Memory B cell (primary cell): ENCODE data around the gene TSPAN10.
A peak's percentile ranks its signal among the peaks of the same experiment; 100 is the strongest.

Experiments used
- ATAC-seq: fragments of 150-1000 bp; cut with Tn5 transposase; 2 replicates; pipeline ENCODE4 v1.10.0; 2021; ENCODE audit warnings: low read depth, mild to moderate bottlenecking, moderate library complexity
- DNase-seq, 2 donors: peaks; one replicate each; pipeline ENCODE4 v3.0.0; 2022; ENCODE audit warnings: low spot score in 2 of 2
- H3K27ac Mint-ChIP-seq: one replicate; pipeline ENCODE4 v1.8.0; 2022; ENCODE audit warnings: mild to moderate bottlenecking, moderate library complexity, mixed read lengths
- H3K27me3 Mint-ChIP-seq: one replicate; pipeline ENCODE4 v1.8.0; 2022; ENCODE audit warnings: mixed read lengths
- H3K36me3 Mint-ChIP-seq: one replicate; pipeline ENCODE4 v1.8.0; 2022; ENCODE audit warnings: mild to moderate bottlenecking, mixed read lengths
- H3K4me1 Mint-ChIP-seq: one replicate; pipeline ENCODE4 v1.8.0; 2022; ENCODE audit warnings: mixed read lengths
- H3K4me3 Mint-ChIP-seq: one replicate; pipeline ENCODE4 v1.8.0; 2022; ENCODE audit warnings: mild to moderate bottlenecking, moderate library complexity, mixed read lengths
- H3K9me3 Mint-ChIP-seq: one replicate; pipeline ENCODE4 v1.8.0; 2022; ENCODE audit warnings: mixed read lengths

Gene TSPAN10

DNA sequence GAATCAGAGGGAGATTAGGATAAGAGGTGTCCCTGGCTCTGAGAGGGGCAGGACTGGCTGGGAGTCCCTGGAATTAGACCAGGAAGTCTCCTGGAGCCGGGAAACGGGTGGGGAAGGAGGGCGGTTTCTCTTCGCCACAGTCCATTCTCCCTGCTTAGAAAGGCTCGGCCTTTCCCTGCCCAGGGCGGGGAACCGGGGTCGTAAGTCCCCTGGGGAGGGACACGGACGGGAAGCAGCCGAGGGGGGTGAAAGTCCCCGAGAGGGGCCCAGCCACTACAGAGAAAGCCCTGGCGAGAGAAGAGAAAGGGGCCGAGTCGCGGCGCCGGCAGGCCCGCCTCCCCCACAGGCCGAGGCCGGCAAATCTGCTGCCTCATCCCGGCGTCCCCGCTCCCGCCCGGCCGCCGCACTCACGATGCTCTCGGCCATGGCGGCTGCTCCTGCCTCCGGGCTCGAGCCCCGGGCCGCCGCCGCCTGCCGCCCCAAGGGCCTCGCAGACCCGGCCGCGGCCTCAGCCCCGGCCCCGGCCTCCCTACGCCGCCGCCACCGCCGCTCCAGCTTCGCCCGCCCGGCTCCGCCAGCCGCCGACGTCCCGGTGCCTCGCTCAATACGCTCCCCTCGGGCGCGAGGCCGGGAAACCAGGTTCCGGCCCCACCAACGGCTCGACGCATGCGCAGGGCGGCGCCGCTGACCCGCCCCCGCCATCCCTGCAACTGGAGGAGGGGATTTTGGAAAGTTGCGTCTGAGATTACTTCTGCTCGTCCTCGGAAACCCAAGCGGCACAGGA, at the start of gene TSPAN10, which contains the start of gene NPLOC4:
Gene TSPAN10 (plus strand): TSS at position 692 of the 784 bp plus-strand sequence. CDS start 5,217 bp downstream, outside the sequence.
Gene NPLOC4 (minus strand): TSS at position 608 of the 784 bp plus-strand sequence. CDS start 182 bp downstream, at position 426.
- no peaks in the 10 kb centered on the region for H3K9me3 Mint-ChIP-seq
- no peaks in the 10 kb centered on the region for H3K27me3 Mint-ChIP-seq
- peak; percentile 85 to 90 for DNase-seq
- peaks cover 12% of the 10 kb centered on the region for H3K4me1 Mint-ChIP-seq
- H3K27ac Mint-ChIP-seq: peak within 1 kb of the TSS; percentile 81
- H3K4me3 Mint-ChIP-seq: peak within 1 kb of the TSS; percentile 97
- H3K36me3 Mint-ChIP-seq: peaks cover 2% of the 10 kb centered on the region
- ATAC-seq: peak; percentile 91

DNA sequence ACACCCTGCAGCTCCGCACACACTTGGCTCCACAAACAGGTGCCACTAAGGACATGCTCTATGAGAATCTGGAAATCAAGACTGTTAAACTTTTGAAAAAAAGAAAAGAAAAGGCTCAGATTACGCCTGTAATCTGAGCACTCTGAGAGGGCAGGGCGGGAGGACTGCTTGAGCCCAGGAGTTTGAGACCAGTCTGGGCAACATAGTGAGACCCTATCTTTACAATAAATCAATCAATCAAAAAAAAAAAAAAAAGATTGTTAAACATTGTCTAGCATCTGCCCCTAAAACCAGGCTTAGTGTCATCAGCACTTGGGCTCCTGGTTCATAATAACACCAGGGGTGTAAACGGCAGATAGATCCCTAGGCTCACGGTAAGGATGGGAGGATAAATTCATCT, 47.4 kb upstream of the TSPAN10 start:
- Mint-ChIP-seq H3K9me3 (no peaks in the 10 kb centered on the region), H3K27ac (peak overlapping the region; percentile 68), H3K27me3 (no peaks in the 10 kb centered on the region), H3K4me3 (no peak overlapping the region), H3K36me3 (peaks cover 21% of the 10 kb centered on the region), H3K4me1 (no peaks in the 10 kb centered on the region)
- no peak for ATAC-seq
- DNase-seq: no peak

DNA sequence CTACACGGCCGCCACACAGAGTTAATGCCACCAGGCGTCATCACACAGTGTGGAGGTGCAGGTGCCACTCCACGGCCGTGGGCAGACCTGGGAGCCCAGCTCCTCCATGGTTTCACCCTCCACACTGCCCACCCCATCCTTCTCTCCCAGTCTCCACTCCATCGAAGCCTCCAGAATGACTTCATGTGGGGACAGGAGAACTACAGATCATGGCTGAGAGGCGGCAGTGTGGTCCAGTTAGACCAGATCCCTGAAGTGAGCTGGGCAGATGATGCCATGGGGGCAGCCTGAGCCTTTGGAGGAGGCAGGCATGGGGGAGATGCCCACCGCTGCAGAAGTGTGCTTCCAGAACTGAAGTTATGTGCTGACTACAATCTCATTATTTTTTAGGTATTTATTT, 46.9 kb upstream of the TSPAN10 start:
- DNase-seq: no peak
- Mint-ChIP-seq H3K4me1 (no peaks in the 10 kb centered on the region), H3K27me3 (no peaks in the 10 kb centered on the region), H3K9me3 (no peaks in the 10 kb centered on the region), H3K36me3 (peaks cover 21% of the 10 kb centered on the region), H3K27ac (peak overlapping the region; percentile 68), H3K4me3 (no peak overlapping the region)
- no peak for ATAC-seq

DNA sequence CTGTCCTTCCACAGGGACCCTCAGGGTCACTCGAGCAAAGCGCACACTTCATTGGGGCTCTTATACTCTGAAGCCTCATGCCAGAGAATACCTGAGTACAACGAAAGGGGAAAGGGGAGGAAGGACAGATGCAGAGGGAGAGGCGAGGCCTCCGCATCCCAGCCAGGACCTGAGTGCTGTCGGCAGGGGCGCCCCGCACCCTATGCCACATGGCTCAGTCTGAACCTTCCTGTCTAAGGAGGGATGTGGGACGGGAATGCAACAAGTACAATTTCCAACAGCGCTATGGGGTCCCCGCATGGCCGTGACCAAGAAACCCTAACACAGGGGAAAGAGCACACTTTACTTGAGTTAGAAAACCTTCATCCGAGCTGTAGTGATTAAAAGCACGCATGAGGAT, 45.0 kb upstream of the TSPAN10 start:
- H3K4me3 Mint-ChIP-seq: no peak overlapping the region
- no peaks in the 10 kb centered on the region for H3K4me1 Mint-ChIP-seq
- DNase-seq: no peak
- no peak for ATAC-seq
- H3K9me3 Mint-ChIP-seq: no peaks in the 10 kb centered on the region
- peaks cover 15% of the 10 kb centered on the region for H3K36me3 Mint-ChIP-seq
- no peak overlapping the region for H3K27ac Mint-ChIP-seq
- H3K27me3 Mint-ChIP-seq: no peaks in the 10 kb centered on the region

DNA sequence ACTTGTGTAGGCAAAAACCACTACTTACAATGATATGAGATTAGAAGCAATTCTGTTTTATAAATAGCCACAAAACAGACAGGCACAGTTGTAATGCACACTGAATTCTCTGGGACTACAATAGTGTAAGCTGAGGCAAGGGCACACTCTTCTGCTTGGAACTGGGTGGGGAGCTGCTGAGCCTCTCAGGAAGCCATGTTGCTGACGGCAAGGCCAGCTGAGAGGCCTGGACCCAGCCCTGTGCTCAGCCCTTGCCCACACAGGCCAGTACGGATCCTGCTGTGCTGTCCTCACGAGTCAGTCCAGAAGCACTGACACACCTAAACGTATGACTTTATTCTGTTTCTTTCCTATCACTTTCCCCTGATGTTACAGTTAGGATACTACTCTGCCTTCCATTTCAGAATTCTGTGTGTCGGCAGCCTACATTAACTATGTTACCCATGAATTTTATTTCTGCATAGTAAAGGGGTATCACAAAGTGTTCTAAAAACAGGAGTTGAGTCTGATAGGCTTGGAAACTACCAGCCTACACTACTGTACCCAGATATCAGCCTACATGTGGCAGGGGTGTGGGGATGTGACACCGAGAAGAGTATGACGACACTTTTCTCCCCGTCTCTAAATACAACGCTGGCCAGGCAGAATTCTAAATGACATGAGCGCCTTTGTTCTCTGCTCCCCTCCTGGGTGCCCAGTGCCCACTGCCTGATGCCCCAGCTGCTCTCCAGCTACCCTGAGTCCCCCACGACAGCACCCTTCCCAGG, 43.7 kb upstream of the TSPAN10 start:
- no peaks in the 10 kb centered on the region for H3K27me3 Mint-ChIP-seq
- ATAC-seq: no peak
- peaks cover 3% of the 10 kb centered on the region for H3K4me1 Mint-ChIP-seq
- H3K9me3 Mint-ChIP-seq: no peaks in the 10 kb centered on the region
- no peak for DNase-seq
- H3K4me3 Mint-ChIP-seq: no peak overlapping the region
- H3K27ac Mint-ChIP-seq: peak overlapping the region; percentile 31
- H3K36me3 Mint-ChIP-seq: peaks cover 10% of the 10 kb centered on the region

DNA sequence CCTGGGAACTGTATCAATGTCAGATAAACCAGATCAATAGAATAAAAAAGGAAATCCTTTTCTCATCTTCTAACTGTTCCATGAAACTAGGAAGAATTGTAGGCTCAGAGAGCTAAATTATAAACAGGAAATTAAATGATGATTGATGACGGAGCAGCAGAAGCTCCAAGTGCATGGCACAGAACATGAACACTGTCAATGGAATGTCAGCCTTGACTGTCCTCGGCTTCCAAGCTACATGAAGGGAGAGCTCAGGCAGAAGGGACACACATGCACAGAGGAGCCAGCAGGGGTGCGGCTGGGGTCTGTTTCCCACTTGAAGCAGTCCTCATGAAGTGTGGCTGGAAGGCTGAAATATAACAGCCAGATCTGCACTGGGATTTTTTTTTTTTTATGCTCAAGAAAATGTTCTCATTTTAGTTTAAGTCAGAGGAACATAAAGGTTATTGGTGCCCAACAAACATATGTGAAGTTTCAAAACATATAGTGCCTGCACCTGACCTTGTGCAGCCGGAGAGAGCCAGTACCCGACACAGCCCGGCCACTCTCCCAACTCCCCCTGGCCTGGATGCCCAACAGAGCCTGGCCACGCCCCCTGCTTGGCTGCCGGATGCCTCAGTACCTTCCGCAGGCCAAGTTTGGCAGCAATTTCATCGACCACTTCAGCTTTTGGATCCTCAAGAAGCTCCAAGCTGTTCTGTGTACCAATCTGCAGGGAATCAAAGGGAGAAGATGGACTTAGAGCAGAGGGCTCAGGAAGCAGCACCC, 37.1 kb upstream of the TSPAN10 start:
- ATAC-seq (no peak), DNase-seq (no peak)
- peaks cover 13% of the 10 kb centered on the region for H3K36me3 Mint-ChIP-seq
- no peak overlapping the region for H3K27ac Mint-ChIP-seq
- no peak overlapping the region for H3K4me3 Mint-ChIP-seq
- no peaks in the 10 kb centered on the region for H3K27me3 Mint-ChIP-seq
- no peaks in the 10 kb centered on the region for H3K9me3 Mint-ChIP-seq
- H3K4me1 Mint-ChIP-seq: peaks cover 15% of the 10 kb centered on the region

DNA sequence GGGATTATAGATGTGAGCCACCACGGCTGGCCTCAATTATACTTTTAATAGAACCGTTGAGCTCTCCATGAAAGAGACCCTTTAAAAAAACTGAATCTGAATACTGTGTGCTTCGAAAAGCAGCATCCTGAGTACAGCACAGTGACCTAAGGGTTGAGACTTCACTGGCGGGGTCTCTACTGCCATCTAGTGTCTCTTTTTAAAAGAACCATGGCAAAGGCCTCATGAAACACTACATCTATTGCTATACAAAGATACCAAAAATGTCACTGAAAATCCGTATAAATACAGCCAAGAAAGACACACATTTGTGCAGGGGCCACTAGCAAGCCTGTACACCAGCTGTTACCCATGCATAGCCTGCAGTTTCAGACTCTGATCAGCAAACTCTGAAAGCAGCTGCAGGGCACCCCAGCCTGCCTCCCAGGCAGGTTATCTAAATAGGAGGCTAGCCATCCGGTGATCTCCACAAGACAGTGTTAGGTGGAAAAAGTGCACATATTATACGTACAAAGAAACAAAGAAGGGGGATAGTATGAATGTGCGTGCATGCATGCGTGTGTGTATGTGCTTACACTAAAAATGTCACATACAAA, 35.4 kb upstream of the TSPAN10 start:
- ATAC-seq (peak; percentile 52), DNase-seq (peak; percentile 44 to 67)
- Mint-ChIP-seq H3K4me3 (no peak overlapping the region), H3K27me3 (no peaks in the 10 kb centered on the region), H3K4me1 (peaks cover 15% of the 10 kb centered on the region), H3K36me3 (peaks cover 18% of the 10 kb centered on the region), H3K9me3 (no peaks in the 10 kb centered on the region), H3K27ac (no peak overlapping the region)

DNA sequence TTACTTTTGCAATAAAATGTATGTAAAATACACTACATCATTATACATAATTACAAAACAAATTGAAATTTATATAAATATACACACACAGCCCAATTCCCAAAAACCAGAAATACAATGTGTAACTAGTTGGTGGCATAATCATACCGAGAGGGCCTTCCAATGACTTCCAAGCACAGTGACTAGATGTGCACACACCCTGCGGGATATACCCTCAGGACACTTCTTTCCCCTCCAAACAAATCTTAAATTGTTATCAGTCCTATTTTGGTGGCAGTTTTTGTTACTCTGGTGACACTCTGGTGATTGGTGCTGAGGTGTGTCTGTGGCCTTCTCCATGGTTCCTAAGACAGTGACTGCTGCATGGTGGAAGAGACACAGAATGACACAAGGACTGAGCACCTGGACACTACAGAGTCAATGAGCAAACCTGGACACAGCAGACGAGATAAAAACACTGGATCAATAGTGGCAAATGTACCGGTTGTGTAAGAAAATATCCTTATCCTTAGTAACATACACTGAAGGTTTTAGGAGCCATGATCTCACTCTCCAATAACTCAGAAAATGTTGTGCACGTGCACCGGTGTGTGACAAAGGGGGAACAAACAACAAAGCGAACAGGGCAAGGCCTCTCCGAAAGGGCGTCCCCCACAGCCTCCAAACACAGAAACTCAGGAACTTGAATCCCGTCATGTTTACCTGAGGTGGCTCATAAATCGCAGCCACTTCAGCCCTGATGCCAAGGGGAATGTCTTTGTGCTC, 33.0 kb upstream of the TSPAN10 start:
- Mint-ChIP-seq H3K27me3 (no peaks in the 10 kb centered on the region), H3K27ac (no peak overlapping the region), H3K36me3 (peaks cover 23% of the 10 kb centered on the region), H3K4me1 (peaks cover 8% of the 10 kb centered on the region), H3K4me3 (no peak overlapping the region), H3K9me3 (no peaks in the 10 kb centered on the region)
- DNase-seq (no peak), ATAC-seq (no peak)

DNA sequence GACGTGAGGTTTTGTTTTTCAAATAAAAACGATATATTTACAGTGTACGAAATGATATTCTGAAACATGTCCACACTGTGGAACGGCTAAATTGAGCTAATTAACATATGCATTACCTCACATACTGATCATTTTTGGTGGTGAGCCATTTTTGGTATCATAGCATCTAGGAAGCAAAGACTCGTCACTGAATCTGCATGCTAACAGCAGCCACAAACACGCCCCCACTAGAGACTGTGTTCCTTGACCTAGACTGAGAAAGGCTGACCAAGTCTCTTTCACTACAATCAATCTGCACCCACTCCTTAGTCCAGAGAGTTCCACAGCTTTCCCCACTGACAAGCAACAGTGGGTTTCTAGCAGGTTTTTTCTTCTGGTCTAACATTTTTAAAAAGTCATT, 29.6 kb upstream of the TSPAN10 start:
- H3K9me3 Mint-ChIP-seq: no peaks in the 10 kb centered on the region
- DNase-seq: no peak

DNA sequence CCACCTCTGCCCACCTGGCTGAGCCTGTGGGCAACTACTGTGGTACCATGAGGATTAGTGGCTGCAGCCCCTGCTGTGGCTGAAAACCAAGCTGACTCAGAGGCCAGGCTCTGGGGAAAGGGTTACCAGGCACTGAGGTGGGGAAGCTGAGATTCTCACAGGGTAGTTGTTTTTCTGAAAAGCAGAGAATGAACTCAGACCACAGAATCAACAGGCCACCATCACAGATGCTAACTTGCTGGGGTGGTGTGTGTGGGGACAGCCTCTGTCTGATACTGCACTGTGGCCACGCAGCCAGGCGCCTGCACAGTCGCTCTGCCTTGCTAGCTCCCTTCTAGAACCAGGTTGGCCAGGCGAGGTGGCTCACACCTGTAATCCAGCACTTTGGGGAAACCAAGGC, 28.9 kb upstream of the TSPAN10 start:
- H3K4me3 Mint-ChIP-seq: no peak overlapping the region
- DNase-seq (no peak), ATAC-seq (no peak)
- H3K9me3 Mint-ChIP-seq: no peaks in the 10 kb centered on the region
- H3K27ac Mint-ChIP-seq: no peak overlapping the region
- H3K27me3 Mint-ChIP-seq: no peaks in the 10 kb centered on the region
- H3K36me3 Mint-ChIP-seq: peaks cover 25% of the 10 kb centered on the region
- H3K4me1 Mint-ChIP-seq: peaks cover 4% of the 10 kb centered on the region

More for the DNA sequence above, 29.6 kb upstream of the TSPAN10 start:
- Mint-ChIP-seq H3K4me3 (no peak overlapping the region), H3K4me1 (peaks cover 4% of the 10 kb centered on the region), H3K27me3 (no peaks in the 10 kb centered on the region), H3K36me3 (peaks cover 25% of the 10 kb centered on the region), H3K27ac (no peak overlapping the region)
- no peak for ATAC-seq

DNA sequence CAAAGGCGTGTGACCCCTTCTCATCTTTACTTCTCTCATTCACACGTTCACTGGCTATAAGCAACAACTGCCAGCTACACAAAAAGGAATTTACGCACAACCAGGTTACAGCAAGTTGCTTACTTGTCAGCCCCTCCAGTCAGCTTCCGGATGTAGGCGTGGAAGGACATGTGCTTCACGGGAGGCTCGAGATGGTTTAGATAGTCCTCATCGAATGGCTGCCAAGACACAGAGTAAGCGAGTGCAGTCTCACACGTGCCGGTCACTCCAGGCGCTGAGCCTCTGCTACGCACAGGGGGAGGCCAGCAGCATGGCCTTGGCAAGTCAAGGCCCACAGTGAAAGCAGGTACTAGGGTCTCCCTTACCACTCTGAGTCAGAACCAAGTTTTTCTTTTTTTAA, 28.4 kb upstream of the TSPAN10 start:
- DNase-seq (no peak), ATAC-seq (no peak)
- Mint-ChIP-seq H3K4me1 (peaks cover 4% of the 10 kb centered on the region), H3K4me3 (no peak overlapping the region), H3K36me3 (peaks cover 26% of the 10 kb centered on the region), H3K9me3 (no peaks in the 10 kb centered on the region), H3K27me3 (no peaks in the 10 kb centered on the region), H3K27ac (no peak overlapping the region)

DNA sequence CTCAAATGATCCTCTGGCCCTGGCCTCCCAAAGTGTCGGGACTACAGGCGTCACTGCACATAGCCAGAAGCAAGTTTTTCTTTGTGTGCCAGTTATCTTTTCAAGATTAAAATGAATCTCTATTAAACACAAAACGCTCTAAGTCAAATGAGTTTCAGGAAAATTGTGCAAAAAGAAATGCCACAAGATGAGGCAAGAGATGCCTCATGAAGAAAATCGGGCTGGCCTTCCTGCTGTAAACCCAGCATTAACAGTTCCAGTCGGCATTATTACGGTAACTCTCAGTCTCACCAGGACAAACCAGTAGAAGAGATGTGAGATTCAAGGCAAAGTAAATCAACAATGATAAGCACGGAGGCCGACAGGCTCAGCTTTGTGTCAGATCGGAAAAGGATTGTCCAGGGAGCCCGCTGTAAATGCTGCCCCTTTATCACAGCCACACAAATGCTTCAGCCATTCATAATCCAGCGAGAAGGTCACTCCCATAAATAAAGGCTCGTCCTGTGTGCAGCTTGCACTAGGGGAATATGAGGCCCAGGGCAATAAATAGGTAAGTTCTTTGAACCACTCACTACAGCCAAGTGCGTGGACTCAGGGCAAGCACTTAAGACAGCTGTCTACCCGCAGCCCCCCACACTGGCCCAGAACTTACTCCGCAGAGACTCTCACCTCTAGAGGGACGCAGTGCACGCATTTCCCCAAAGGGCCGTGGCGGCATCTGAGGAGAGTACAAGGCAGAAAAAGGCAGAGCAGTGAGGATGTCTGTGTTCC, 27.3 kb upstream of the TSPAN10 start:
- Mint-ChIP-seq H3K4me3 (no peak overlapping the region), H3K36me3 (peaks cover 23% of the 10 kb centered on the region), H3K27ac (no peak overlapping the region), H3K27me3 (no peaks in the 10 kb centered on the region), H3K4me1 (peaks cover 7% of the 10 kb centered on the region), H3K9me3 (no peaks in the 10 kb centered on the region)
- ATAC-seq: no peak
- no peak for DNase-seq
